Aorta (tissue), 5 donors: ENCODE data around the gene ARAF. TPM values are rescaled to one million over a fixed set of nuclear protein-coding genes. Genes with fewer than 3 reads are reported as not detected.

Source experiments
- ATAC-seq: fragments of 200-7000 bp; cut with Tn5 transposase; one replicate; pipeline ENCODE4 v1.9.1; 2022; ENCODE audit warnings: moderate library complexity; ENCODE audit not compliant: low FRiP score
- DNase-seq, 2 donors: peaks; one replicate each; pipeline ENCODE4 v3.0.0-alpha.2; 2020
- H3K27ac ChIP-seq, 2 donors: one replicate each; pipeline ENCODE4 v1.5.1; 2013; ENCODE audit warnings: low read length in 2 of 2, mild to moderate bottlenecking in 2 of 2, moderate library complexity in 2 of 2, control low read depth in 1 of 2, inconsistent platforms in 1 of 2, low read depth in 1 of 2
- H3K27me3 ChIP-seq, 2 donors: one replicate each; pipeline ENCODE4 v1.6.1; 2013; ENCODE audit warnings: control low read depth in 1 of 2, low read length in 1 of 2, mild to moderate bottlenecking in 1 of 2, moderate library complexity in 1 of 2; ENCODE audit not compliant: insufficient read depth in 2 of 2, control insufficient read depth in 1 of 2
- H3K36me3 ChIP-seq, 2 donors: one replicate each; pipeline ENCODE4 v1.6.1; 2013; ENCODE audit warnings: control low read depth in 1 of 2, low read length in 1 of 2, mild to moderate bottlenecking in 1 of 2; ENCODE audit not compliant: insufficient read depth in 2 of 2, control insufficient read depth in 1 of 2
- H3K4me1 ChIP-seq, 2 donors: one replicate each; pipeline ENCODE4 v1.6.1; 2013; ENCODE audit warnings: low read length in 2 of 2, control low read depth in 1 of 2, mild to moderate bottlenecking in 1 of 2, moderate library complexity in 1 of 2; ENCODE audit not compliant: insufficient read depth in 2 of 2, control insufficient read depth in 1 of 2
- H3K4me3 ChIP-seq, 2 donors: one replicate each; pipeline ENCODE4 v1.5.1; 2013; ENCODE audit warnings: low read length in 2 of 2, control low read depth in 1 of 2, mild to moderate bottlenecking in 1 of 2
- H3K9me3 ChIP-seq: one replicate; pipeline ENCODE4 v1.6.1; 2013; ENCODE audit warnings: mild to moderate bottlenecking, low read length; ENCODE audit not compliant: control insufficient read depth
- WGBS, 2 donors: extraction: QIAGEN DNeasy Blood & Tissue Kit; methylation state at CpG; one replicate each; pipeline ENCODE4 v1.1.7; 2013; 5-methylcytosine and 5-hydroxymethylcytosine counted together
- intact Hi-C, 2 donors: fragments of 100-400 bp; cut with DNase I; formaldehyde crosslinking; loops; one replicate each; pipeline versions ENCODE4 v1.14.2 to v1.15.0; 2022
- polyA plus RNA-seq, 2 donors: library from polyadenylated mRNA; stranded (reverse); fragments of 200-250 nt; gene quantifications; one replicate each; pipeline ENCODE4 v1.2.3, GENCODE V29; 2013
- total RNA-seq, 2 donors: library from RNA; stranded (reverse); fragmentation: NEBNext Ultra II Directional; extraction: Animal tissue kit (Norgen Biotek cat#: 25700); gene quantifications; one replicate each; pipeline ENCODE4 v1.2.1, GENCODE V29; 2021
- donor health status: healthy with polysubstance abuse.
- donor health status: Bipolar disorder and iron deficiency.
- donor health status: DM: no; HTN: no; CAD: no.
- donor health status: DM: no; HTN: no; CAD: no.
- donor health status: DM: yes; HTN: yes; CAD: no.

ARAF gene
- total and polyA plus RNA-seq, 4 donors, result 37.4 to 115 (median 55.3) TPM

DNA sequence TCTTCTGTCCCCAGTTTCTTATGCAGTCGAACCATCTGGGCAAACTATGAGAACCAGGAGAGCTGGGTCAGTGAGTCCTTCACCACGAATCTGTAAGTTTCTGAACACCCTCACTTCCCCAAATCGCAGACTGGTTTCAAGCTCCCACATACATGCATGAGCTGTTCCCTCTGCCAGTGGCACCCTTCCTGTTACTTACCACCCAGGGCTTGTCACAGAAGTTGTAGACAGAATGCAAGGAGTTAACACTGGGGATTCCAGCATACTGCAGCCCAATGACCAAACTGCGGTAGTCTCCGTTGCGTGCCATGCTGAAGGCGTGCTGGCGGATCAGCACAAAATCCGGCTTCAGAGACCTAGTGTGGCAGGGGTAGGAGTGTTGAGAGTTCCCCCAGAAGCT is 44.0 kb downstream of the ARAF start:
- Histone ChIP-seq H3K9me3 (no peaks in the 10 kb centered on the region), H3K4me1 (no peaks in the 10 kb centered on the region), H3K27me3 (no peaks in the 10 kb centered on the region), H3K4me3 (no peak overlapping the region), H3K36me3 (no peaks in the 10 kb centered on the region), H3K27ac (no peak overlapping the region)
- DNase-seq (no peak), ATAC-seq (no peak)
- WGBS, 2 donors, result 61 to 65% methylated on average over 9 of the region's 9 CpGs
- intact Hi-C loops, result no loop called here

DNA sequence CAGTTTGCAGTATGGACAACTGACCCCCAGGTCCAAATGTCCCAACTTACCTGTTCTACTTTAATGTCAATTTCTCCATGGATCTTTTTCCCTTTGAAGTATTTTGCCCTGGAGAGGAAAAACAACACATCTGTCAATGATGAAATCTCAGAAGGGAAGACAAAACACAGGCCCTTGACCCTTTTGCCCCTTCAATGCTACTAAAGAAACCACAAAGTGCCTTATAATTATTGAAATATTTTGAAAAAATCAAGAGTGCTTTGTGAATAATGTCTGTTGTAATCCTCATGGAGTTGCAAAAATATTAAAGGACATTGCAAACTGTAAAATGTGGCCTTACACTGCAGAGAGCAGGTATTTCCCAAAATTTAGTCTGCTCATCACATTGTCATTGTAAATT is 46.1 kb downstream of the ARAF start:
- intact Hi-C loops, result no loop called here
- no peaks in the 10 kb centered on the region for H3K4me1 ChIP-seq
- no peaks in the 10 kb centered on the region for H3K36me3 ChIP-seq
- H3K27me3 ChIP-seq, result no peaks in the 10 kb centered on the region
- DNase-seq (no peak), ATAC-seq (no peak)
- no peak overlapping the region for H3K27ac ChIP-seq
- no peak overlapping the region for H3K4me3 ChIP-seq
- H3K9me3 ChIP-seq, result no peaks in the 10 kb centered on the region

DNA sequence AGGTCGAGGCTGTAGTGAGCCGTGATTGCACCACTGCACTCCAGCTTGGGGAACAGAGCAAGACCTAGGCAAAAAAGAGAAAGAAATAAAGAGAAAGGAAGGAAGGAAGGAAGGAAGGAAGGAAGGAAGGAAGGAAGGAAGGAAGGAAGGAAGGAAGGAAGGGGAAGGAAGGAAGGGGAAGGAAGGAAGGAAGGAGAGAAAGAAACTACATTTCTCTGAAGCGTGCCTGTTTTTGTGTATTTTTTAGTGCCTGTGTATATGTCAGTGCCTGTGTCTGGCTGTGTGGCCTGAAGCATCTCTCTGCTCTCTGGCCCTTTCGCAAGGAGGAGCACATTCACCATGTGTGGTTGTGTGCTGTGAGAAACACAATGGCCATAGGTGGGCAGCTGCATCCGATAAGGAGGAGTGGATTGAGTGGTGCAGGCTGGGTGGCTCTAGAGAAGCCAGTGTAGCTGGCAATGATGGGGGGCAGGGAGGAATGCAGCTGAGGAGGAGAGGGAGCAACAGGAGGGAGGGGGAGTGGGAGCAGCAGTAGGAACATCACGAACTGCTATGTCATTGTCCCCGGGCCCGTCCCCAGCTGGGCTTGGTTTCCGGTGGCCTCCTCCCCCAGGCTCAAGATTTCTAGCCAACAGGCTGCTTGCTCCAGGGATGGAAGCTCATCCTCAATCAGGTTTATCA is 47.3 kb downstream of the ARAF start:
- WGBS, 2 donors, result 51 to 73% methylated on average over 9 of the region's 9 CpGs
- intact Hi-C loops, result no loop called here
- DNase-seq, result no peak
- Histone ChIP-seq H3K36me3 (no peaks in the 10 kb centered on the region), H3K27ac (no peak overlapping the region), H3K9me3 (no peaks in the 10 kb centered on the region), H3K27me3 (no peaks in the 10 kb centered on the region), H3K4me3 (no peak overlapping the region), H3K4me1 (no peaks in the 10 kb centered on the region)
- no peak for ATAC-seq

DNA sequence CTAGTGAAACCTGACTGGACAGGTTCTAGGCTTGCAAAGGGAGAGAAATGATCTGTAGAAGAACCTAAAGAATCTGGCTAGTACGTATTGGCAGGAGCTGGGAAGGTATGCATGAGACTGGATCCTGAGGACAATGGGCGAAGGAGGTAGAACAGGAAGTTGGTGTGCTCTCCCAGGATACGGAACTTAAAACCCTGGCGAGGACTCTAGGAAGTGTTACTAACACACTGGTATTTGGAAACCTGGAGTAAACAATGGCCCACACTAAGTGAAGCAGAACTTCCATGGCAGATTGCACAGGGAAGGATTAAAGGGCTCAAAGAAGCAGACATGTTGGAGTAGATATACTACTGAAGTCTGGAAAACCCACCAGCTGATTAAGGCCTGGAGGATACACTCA is 49.5 kb downstream of the ARAF start:
- no peaks in the 10 kb centered on the region for H3K4me1 ChIP-seq
- no peaks in the 10 kb centered on the region for H3K9me3 ChIP-seq
- H3K27me3 ChIP-seq, result no peaks in the 10 kb centered on the region
- WGBS, 2 donors, result 83 to 93% methylated on average over 4 of the region's 4 CpGs
- H3K4me3 ChIP-seq, result no peak overlapping the region
- intact Hi-C loops, result no loop called here
- no peak overlapping the region for H3K27ac ChIP-seq
- no peak for DNase-seq
- H3K36me3 ChIP-seq, result no peaks in the 10 kb centered on the region
- no peak for ATAC-seq

DNA sequence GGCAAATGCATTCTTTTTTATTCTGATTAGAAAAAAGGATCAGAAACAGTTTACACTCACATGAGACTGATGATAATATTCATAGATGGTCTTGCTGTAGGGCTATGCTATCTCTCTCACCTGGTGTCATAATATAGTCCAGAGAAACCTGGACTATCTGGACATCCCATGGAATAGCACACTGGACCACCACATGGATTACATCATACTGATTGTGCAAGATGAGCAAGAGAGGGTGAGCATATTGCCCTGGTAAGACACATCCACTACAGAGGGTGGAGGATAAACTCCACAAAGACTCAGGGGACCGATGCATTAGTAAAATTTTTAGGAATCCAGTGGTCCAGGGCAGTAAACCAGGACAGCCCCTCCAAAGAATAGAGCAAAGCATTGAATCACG is 50.5 kb downstream of the ARAF start:
- no peak for ATAC-seq
- H3K9me3 ChIP-seq, result no peaks in the 10 kb centered on the region
- no peak overlapping the region for H3K27ac ChIP-seq
- 64 to 91% methylated on average over 2 of the region's 2 CpGs for WGBS, 2 donors
- H3K27me3 ChIP-seq, result no peaks in the 10 kb centered on the region
- H3K4me3 ChIP-seq, result no peak overlapping the region
- intact Hi-C loops, result no loop called here
- no peaks in the 10 kb centered on the region for H3K4me1 ChIP-seq
- H3K36me3 ChIP-seq, result no peaks in the 10 kb centered on the region
- no peak for DNase-seq

DNA sequence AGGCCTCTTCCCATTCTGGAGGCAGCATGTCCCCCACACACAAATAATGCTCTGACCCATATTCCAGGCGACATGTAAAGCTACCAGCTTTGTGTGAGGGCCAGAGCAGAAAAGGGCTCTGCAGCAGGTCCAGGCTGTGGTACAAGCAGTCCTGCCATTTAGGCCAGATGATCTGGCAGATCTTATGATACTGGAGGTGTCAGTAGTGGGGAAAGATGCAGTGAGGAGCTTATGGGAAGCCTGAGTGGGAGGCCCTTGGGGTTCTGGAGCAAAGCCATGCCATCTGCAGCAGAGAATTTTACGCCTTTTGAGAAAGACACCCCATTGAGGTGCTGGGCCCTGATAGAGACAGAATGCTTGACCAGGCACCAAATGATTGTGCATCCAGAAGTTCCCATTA is 50.9 kb downstream of the ARAF start:
- Histone ChIP-seq H3K36me3 (no peaks in the 10 kb centered on the region), H3K27ac (no peak overlapping the region), H3K4me3 (no peak overlapping the region), H3K27me3 (no peaks in the 10 kb centered on the region), H3K9me3 (no peaks in the 10 kb centered on the region), H3K4me1 (no peaks in the 10 kb centered on the region)
- no peak for ATAC-seq
- DNase-seq, result no peak
- intact Hi-C loops, result no loop called here
- 65 to 92% methylated on average over 2 of the region's 2 CpGs for WGBS, 2 donors

DNA sequence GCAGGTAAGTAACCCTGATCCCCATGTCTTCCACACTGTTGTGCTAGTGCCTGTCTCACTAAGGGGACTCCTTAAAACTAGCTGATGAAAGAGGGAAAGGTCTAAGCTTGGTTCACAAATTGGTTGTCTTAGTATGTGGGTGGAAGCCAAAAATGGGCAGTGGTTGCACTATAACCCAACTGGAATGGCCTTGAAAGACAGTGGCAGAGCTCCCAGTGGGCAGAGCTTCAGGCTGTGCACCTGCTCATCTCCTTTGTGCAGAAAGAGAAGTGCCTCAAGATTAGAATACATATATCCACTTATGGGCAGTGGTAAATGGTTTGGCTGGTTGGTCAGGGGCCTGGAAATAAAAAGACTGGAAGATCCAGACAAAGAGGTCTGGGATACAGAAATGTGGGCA is 51.4 kb downstream of the ARAF start:
- ATAC-seq (no peak), DNase-seq (no peak)
- H3K27me3 ChIP-seq, result no peaks in the 10 kb centered on the region
- no peak overlapping the region for H3K27ac ChIP-seq
- no peak overlapping the region for H3K4me3 ChIP-seq
- H3K4me1 ChIP-seq, result no peaks in the 10 kb centered on the region
- H3K9me3 ChIP-seq, result no peaks in the 10 kb centered on the region
- no peaks in the 10 kb centered on the region for H3K36me3 ChIP-seq
- intact Hi-C loops, result no loop called here

DNA sequence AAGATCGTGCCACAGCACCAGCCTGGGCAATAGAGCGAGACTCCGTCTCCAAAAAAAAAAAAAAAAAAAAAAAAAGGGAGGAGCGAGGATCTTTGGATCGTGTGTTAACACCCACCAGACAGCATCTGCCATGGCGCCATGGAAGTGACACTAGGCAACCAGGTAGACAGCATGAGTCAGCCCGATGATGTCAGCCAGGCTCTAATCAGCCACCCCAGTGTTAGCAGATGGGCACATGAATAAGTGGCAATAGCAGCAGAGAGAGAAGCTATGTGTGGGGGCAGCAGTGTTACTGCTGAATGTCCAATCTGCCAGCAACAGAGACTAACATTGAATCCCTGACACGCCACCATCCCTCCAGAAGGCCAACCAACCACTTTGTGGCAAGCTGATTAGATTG is 52.1 kb downstream of the ARAF start:
- no peaks in the 10 kb centered on the region for H3K36me3 ChIP-seq
- no peak overlapping the region for H3K27ac ChIP-seq
- no peaks in the 10 kb centered on the region for H3K9me3 ChIP-seq
- no peak overlapping the region for H3K4me3 ChIP-seq
- no peaks in the 10 kb centered on the region for H3K4me1 ChIP-seq
- 81 to 92% methylated on average over 8 of the region's 8 CpGs for WGBS, 2 donors
- intact Hi-C loops, result no loop called here
- DNase-seq (no peak), ATAC-seq (no peak)
- no peaks in the 10 kb centered on the region for H3K27me3 ChIP-seq

DNA sequence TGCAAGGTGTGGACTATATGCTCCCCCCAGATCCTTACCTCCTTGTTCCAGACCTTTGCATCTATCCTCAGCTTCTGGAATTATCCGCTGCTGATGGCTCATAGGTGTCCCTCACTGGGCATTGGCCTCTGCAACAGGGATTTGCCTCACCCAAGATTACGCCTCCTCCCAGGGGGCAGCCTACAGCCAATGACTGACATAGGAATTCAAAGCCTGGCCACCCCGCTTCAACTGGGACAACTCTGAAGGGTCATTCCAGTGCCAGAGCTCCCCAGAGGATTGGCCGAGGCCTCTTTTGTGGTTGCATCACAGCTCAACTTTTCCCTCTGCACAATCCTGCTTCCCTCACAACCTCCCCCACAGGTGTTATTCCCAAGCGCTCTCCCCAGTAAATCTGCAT is 53.6 kb downstream of the ARAF start:
- WGBS, 2 donors, result 72 to 73% methylated on average over 5 of the region's 5 CpGs
- Histone ChIP-seq H3K4me3 (no peak overlapping the region), H3K27me3 (no peaks in the 10 kb centered on the region), H3K9me3 (no peaks in the 10 kb centered on the region), H3K27ac (no peak overlapping the region), H3K4me1 (no peaks in the 10 kb centered on the region), H3K36me3 (no peaks in the 10 kb centered on the region)
- ATAC-seq (no peak), DNase-seq (no peak)
- intact Hi-C loops, result no loop called here
